MM.1S (cell line): ENCODE data around the gene CDHR5.

ENCODE experiments used
- DNase-seq: peaks from one replicate; pipeline ENCODE4 v3.0.0-alpha.2; 2015
- H2AFZ ChIP-seq: fragments of 300-600 bp; sonication (generic); 2 replicates; pipeline ENCODE4 v1.6.0; 2016; ENCODE audit warnings: antibody characterized with exemption, low read length
- H3F3A ChIP-seq: fragments of 300-600 bp; sonication (generic); 2 replicates; pipeline ENCODE4 v1.6.1; 2016; ENCODE audit warnings: mild to moderate bottlenecking, antibody characterized with exemption, low read length, moderate library complexity, mixed read lengths; ENCODE audit not compliant: insufficient read depth
- H3K27ac ChIP-seq: fragments of 300-600 bp; sonication (generic); 2 replicates; pipeline ENCODE4 v1.5.1; 2016; ENCODE audit warnings: mild to moderate bottlenecking, low read length
- H3K27me3 ChIP-seq: fragments of 300-600 bp; sonication (generic); replicated peaks from 2 replicates; pipeline ENCODE4 v1.6.0; 2016; ENCODE audit warnings: low read length; ENCODE audit not compliant: insufficient read depth
- H3K36me3 ChIP-seq: fragments of 300-600 bp; sonication (generic); replicated peaks from 2 replicates; pipeline ENCODE4 v1.6.1; 2016; ENCODE audit warnings: mild to moderate bottlenecking, low read length, mixed read lengths; ENCODE audit not compliant: insufficient read depth
- H3K4me1 ChIP-seq: fragments of 300-600 bp; sonication (generic); 2 replicates; pipeline ENCODE4 v1.6.1; 2016; ENCODE audit warnings: low read length, mixed read lengths
- H3K4me2 ChIP-seq: fragments of 300-600 bp; sonication (generic); 2 replicates; pipeline ENCODE4 v1.6.0; 2016; ENCODE audit warnings: low read depth, low read length
- H3K4me3 ChIP-seq: fragments of 300-600 bp; sonication (generic); 2 replicates; pipeline ENCODE4 v1.5.1; 2016; ENCODE audit warnings: low read length, mixed read lengths
- H3K79me2 ChIP-seq: fragments of 300-600 bp; sonication (generic); 2 replicates; pipeline ENCODE4 v1.6.1; 2016; ENCODE audit warnings: mixed run types, low read length, mixed read lengths
- H3K9ac ChIP-seq: fragments of 300-600 bp; sonication (generic); 2 replicates; pipeline ENCODE4 v1.6.1; 2016; ENCODE audit warnings: low read length, mixed read lengths
- H3K9me2 ChIP-seq: fragments of 300-600 bp; sonication (generic); replicated peaks from 2 replicates; pipeline ENCODE4 v1.6.1; 2016; ENCODE audit warnings: mild to moderate bottlenecking, low read length, mixed read lengths; ENCODE audit not compliant: insufficient read depth
- H3K9me3 ChIP-seq: fragments of 300-600 bp; sonication (generic); replicated peaks from 2 replicates; pipeline ENCODE4 v1.6.1; 2016; ENCODE audit warnings: mild to moderate bottlenecking, low read length, mixed read lengths; ENCODE audit not compliant: insufficient read depth
- H4K20me1 ChIP-seq: fragments of 300-600 bp; sonication (generic); 2 replicates; pipeline ENCODE4 v1.6.1; 2016; ENCODE audit warnings: mild to moderate bottlenecking, low read length, moderate library complexity, mixed read lengths; ENCODE audit not compliant: insufficient read depth
- CTCF ChIP-seq: fragments of 300-600 bp; sonication (generic); IDR thresholded peaks from 2 replicates; pipeline ENCODE4 v1.5.1; 2016; ENCODE audit warnings: antibody characterized with exemption, low read length, mixed read lengths
- EZH2 ChIP-seq: fragments of 300-600 bp; sonication (generic); optimal IDR thresholded peaks from 2 replicates; pipeline ENCODE3; 2017; ENCODE audit warnings: low read depth, mild to moderate bottlenecking, antibody characterized with exemption, low read length, mixed read lengths
- EZH2phosphoT487 ChIP-seq: fragments of 300-600 bp; sonication (generic); IDR thresholded peaks from 2 replicates; pipeline ENCODE4 v1.6.1; 2018; ENCODE audit warnings: antibody characterized with exemption, low read length

Gene CDHR5

GRCh38 chr11:587978-588380 is 36.8 kb downstream of the CDHR5 start:
- 0 out of 2 replicates have a peak, but pooled peaks cover 7% of the 10 kb centered on the region for H4K20me1 ChIP-seq

GRCh38 chr11:587546-587945 is 37.2 kb downstream of the CDHR5 start:
- H3K4me2 ChIP-seq: no peak overlapping the region
- DNase-seq: no peak
- no peaks in the 10 kb centered on the region for H3K4me1 ChIP-seq
- no peaks in the 10 kb centered on the region for H3K9me2 ChIP-seq
- TF ChIP-seq EZH2phosphoT487 (no peak), EZH2 (no peak), CTCF (no peak)
- H3F3A ChIP-seq: no peaks in the 10 kb centered on the region
- H3K36me3 ChIP-seq: peaks cover 20% of the 10 kb centered on the region
- H4K20me1 ChIP-seq: 0 out of 2 replicates have a peak, but pooled peaks cover 7% of the 10 kb centered on the region
- no peak overlapping the region for H2AFZ ChIP-seq
- H3K27me3 ChIP-seq: no peaks in the 10 kb centered on the region
- H3K4me3 ChIP-seq: no peak overlapping the region
- H3K9ac ChIP-seq: no peak overlapping the region
- H3K79me2 ChIP-seq: peaks cover 72% of the 10 kb centered on the region
- no peak overlapping the region for H3K27ac ChIP-seq
- H3K9me3 ChIP-seq: no peaks in the 10 kb centered on the region

More at GRCh38 chr11:587978-588380, 36.8 kb downstream of the CDHR5 start:
- Histone ChIP-seq H3K9me3 (no peaks in the 10 kb centered on the region), H3K4me2 (no peak overlapping the region), H3K79me2 (peaks cover 72% of the 10 kb centered on the region), H3K4me3 (no peak overlapping the region), H3K9ac (no peak overlapping the region), H3F3A (no peaks in the 10 kb centered on the region), H3K27ac (no peak overlapping the region), H2AFZ (no peak overlapping the region), H3K36me3 (peaks cover 21% of the 10 kb centered on the region), H3K9me2 (no peaks in the 10 kb centered on the region), H3K27me3 (no peaks in the 10 kb centered on the region), H3K4me1 (no peaks in the 10 kb centered on the region)
- TF ChIP-seq EZH2phosphoT487 (no peak), CTCF (no peak), EZH2 (no peak)
- DNase-seq: no peak

- no peaks in the 10 kb centered on the region for H3K9me2 ChIP-seq
- H3K9ac ChIP-seq: no peak overlapping the region
- no peak overlapping the region for H3K4me2 ChIP-seq
- no peak for DNase-seq
- TF ChIP-seq EZH2 (no peak), EZH2phosphoT487 (no peak), CTCF (no peak)
- H4K20me1 ChIP-seq: 0 out of 2 replicates have a peak, but pooled peaks cover 8% of the 10 kb centered on the region
- H3K79me2 ChIP-seq: peaks cover 75% of the 10 kb centered on the region
- no peaks in the 10 kb centered on the region for H3F3A ChIP-seq
- H3K4me1 ChIP-seq: no peaks in the 10 kb centered on the region
- no peak overlapping the region for H3K4me3 ChIP-seq
- H3K27ac ChIP-seq: no peak overlapping the region
- no peaks in the 10 kb centered on the region for H3K9me3 ChIP-seq
- peaks cover 15% of the 10 kb centered on the region for H3K36me3 ChIP-seq
- H2AFZ ChIP-seq: no peak overlapping the region
- no peaks in the 10 kb centered on the region for H3K27me3 ChIP-seq
Observed at GRCh38 chr11:586376-587316, 38.1 kb downstream of the CDHR5 start.
